IPS-15b (cell line): ENCODE measurements around the gene RANBP1.
A peak's percentile ranks its signal among the peaks of the same experiment; 100 is the strongest.

Experiments used
- H3K27me3 ChIP-seq: one replicate; pipeline ENCODE4 v1.6.1; 2013; ENCODE audit warnings: low read length; ENCODE audit not compliant: control insufficient read depth, insufficient read depth
- H3K36me3 ChIP-seq: one replicate; pipeline ENCODE4 v1.6.1; 2013; ENCODE audit warnings: low read length; ENCODE audit not compliant: control insufficient read depth, insufficient read depth
- H3K4me1 ChIP-seq: one replicate; pipeline ENCODE4 v1.6.1; 2013; ENCODE audit warnings: mild to moderate bottlenecking, low read length; ENCODE audit not compliant: control insufficient read depth, insufficient read depth
- H3K4me3 ChIP-seq: one replicate; pipeline ENCODE4 v1.5.1; 2013; ENCODE audit warnings: low read depth, low read length
- H3K9ac ChIP-seq: one replicate; pipeline ENCODE4 v1.6.1; 2013; ENCODE audit warnings: low read depth, mild to moderate bottlenecking, low read length
- H3K9me3 ChIP-seq: one replicate; pipeline ENCODE4 v1.6.1; 2013; ENCODE audit warnings: mild to moderate bottlenecking, low read length; ENCODE audit not compliant: control insufficient read depth, insufficient read depth

RANBP1 gene

DNA sequence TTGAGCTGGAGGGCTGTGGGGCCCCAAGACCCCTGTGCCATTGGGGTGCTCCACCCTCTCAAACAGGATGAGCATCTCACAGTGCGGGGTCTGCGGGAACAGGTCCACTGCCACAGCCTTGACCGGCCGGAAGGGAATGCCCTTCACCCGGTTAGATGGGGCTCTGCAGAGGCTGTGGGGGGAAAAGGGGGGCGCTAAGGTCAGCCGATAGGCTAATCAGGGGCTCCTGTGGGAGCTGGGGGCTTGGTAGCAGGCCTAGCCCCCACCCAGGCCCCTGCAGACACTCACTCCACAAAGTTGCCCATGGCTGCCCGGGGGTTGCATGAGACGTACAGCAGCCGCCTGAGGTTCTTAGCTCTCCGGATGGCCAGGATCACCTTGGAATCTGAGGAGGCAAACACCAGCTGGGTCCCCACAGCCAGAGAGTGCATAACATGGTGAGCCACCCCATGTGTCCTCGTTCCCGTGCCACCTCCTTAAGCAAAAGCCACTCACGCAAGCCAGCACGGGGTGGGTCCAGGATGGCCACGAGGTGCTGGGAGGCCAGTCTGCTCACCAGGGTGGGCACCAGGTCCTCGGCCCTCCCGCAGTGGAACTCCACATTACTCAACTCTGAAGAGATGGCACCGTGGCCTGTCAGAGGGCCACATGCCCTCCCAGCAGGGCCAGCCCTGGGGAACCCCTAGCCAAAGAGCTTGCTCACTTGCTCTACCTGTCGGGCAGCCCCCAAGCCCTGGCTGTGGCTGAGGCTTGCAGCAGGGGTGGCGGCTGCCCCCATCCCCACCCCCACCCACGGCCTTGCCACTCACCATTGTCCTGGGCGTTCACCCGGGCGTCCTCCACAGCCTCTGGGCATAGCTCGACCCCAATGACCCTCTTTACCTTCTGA lies 3.0 kb upstream of the RANBP1 start:
- H3K27me3 ChIP-seq: no peaks in the 10 kb centered on the region
- no peak overlapping the region for H3K4me3 ChIP-seq
- no peak overlapping the region for H3K9ac ChIP-seq
- H3K9me3 ChIP-seq: no peaks in the 10 kb centered on the region
- no peaks in the 10 kb centered on the region for H3K4me1 ChIP-seq
- H3K36me3 ChIP-seq: peaks cover 71% of the 10 kb centered on the region

- Histone ChIP-seq H3K36me3 (peaks cover 66% of the 10 kb centered on the region), H3K4me1 (no peaks in the 10 kb centered on the region), H3K9me3 (no peaks in the 10 kb centered on the region), H3K9ac (no peak overlapping the region), H3K4me3 (no peak overlapping the region), H3K27me3 (no peaks in the 10 kb centered on the region)
Observed at GRCh38 chr22:20113551-20114310, 2.2 kb upstream of the RANBP1 start.

DNA sequence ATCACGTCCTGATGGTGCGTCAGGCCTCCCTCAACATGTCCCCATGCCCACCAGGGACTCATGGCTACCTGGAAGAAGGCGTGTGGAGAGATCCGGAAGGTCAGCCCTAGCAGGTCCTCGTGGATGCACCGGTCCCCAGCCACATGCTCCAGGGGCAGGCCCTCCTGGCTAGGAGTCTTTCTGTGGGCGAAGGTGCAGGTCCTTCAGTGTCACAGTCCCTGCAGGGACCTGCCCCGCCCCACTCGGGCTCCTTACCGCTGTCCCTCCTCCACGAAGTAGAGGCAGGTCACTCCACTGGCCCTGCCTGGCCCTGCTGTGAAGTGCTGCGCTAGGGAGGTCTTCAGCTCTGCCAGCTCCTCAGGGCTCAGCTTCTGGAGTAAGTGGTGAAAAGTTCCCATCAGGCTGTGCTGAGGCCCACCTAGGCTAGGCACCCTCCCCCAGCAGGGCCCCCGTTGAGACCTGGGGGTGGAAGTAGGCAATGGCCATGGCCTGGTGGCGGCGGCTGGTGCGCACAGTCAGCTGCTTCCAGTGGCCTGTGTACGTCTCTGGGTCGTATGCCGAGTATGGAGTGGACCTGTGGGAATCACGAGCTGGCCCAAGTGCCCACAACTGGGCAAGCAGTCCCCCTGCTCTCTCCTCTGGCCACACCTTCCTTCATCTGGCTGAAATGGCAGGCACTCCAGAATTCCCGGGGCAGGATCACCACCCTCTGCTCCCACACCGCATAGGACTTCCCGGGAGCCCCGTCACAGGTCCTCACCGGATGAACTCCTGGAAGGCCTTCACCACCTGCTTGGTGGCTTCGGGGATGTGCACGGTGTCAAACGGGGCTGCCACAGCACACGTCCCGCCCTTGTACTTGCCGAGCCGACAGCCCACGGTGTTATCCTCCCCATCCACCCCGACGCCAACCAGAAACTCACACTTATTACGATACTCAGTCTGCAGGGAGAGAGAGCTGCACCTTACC lies 1.1 kb upstream of the RANBP1 start:
- H3K9ac ChIP-seq: no peak overlapping the region
- H3K36me3 ChIP-seq: peaks cover 64% of the 10 kb centered on the region

GRCh38 chr22:20116376-20116950 lies 559 bp downstream of the RANBP1 start:
- no peaks in the 10 kb centered on the region for H3K9me3 ChIP-seq
- H3K4me1 ChIP-seq: peaks cover 2% of the 10 kb centered on the region
- peak overlapping the region; percentile 91 for H3K4me3 ChIP-seq
- H3K36me3 ChIP-seq: peaks cover 71% of the 10 kb centered on the region
- H3K9ac ChIP-seq: peak overlapping the region; percentile 93
- no peaks in the 10 kb centered on the region for H3K27me3 ChIP-seq

More for the DNA sequence above, 1.1 kb upstream of the RANBP1 start:
- Histone ChIP-seq H3K4me1 (no peaks in the 10 kb centered on the region), H3K9me3 (no peaks in the 10 kb centered on the region), H3K27me3 (no peaks in the 10 kb centered on the region), H3K4me3 (no peak overlapping the region)

DNA sequence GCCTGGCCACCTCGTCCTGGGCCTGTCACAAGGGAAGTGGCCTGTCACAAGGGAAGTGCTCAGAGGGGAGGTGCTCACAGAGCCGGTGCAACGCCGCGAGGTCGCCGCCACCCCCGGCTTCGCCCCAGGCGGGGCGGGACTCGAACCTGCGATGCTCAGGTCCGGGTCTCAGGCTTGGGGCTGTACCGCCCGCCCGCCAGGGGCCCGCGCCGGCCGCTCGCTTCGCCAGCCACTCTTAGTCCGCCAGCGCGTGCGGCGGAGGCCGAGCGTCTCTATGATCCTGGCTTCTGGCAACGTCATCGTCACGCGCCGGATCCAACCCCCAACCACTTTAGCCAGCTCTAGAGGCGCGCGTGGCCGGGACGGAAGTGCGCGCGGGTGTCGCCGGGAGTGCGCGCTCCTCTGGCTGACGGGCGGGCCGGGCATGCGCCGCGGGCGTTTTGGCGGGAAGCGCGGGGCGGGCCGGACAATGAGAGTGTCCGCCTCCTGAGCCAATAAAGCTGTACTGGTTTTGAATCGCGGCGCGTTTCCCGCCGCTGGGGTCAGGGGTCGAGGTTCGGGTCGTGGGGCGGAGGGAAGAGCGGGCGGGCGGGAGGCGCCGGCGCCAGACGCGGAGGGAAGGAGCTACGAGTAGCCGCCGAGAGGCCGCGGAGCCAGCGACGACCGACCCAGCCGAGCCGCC lies 1.2 kb downstream of the RANBP1 start, which contains the start of gene TRMT2A:
Gene TRMT2A, minus strand, starts transcription at position 276 of the 682 bp plus-strand sequence. CDS start 320 bp downstream, outside the sequence.
- Histone ChIP-seq H3K9me3 (no peaks in the 10 kb centered on the region), H3K4me1 (peaks cover 2% of the 10 kb centered on the region), H3K4me3 (peak within 1 kb of the TSS; percentile 91), H3K9ac (peak within 1 kb of the TSS; percentile 99), H3K36me3 (peaks cover 70% of the 10 kb centered on the region), H3K27me3 (no peaks in the 10 kb centered on the region)

DNA sequence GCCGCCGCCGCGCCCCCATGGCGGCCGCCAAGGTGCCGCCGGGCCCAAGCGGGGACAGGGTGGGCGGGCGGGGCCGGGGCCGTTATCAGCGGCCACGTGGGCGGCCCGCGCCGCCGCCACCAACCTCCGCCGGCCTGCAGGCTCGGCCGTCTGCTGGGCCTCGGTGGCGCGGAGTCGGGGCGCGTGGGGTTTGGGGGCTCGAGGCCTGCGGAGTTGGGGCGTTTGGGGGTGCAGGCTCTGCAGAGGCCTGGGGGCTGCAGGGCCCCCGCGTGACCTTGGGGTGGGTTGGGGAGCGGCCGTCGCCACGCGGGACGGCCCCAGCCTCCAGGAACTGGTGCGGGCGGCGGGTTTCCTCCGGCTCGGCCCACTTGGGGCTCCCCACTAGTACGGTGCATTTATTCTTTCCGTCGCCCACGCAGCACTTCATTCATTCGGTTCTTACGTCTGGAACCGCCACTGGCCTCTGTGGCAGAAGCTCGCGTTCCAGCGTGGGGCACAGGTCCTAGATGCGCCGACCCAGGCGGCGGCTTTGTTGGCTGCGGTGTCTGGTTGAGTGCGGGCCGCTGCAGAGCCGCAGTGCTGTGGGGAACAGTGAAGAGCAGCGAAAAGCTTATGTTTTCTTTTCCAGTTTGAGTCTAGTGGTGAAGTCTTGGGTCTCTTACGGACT lies 1.9 kb downstream of the RANBP1 start:
- Histone ChIP-seq H3K27me3 (no peaks in the 10 kb centered on the region), H3K36me3 (peaks cover 67% of the 10 kb centered on the region), H3K9me3 (no peaks in the 10 kb centered on the region), H3K4me3 (peak overlapping the region; percentile 86), H3K4me1 (peaks cover 2% of the 10 kb centered on the region), H3K9ac (peak overlapping the region; percentile 99)

DNA sequence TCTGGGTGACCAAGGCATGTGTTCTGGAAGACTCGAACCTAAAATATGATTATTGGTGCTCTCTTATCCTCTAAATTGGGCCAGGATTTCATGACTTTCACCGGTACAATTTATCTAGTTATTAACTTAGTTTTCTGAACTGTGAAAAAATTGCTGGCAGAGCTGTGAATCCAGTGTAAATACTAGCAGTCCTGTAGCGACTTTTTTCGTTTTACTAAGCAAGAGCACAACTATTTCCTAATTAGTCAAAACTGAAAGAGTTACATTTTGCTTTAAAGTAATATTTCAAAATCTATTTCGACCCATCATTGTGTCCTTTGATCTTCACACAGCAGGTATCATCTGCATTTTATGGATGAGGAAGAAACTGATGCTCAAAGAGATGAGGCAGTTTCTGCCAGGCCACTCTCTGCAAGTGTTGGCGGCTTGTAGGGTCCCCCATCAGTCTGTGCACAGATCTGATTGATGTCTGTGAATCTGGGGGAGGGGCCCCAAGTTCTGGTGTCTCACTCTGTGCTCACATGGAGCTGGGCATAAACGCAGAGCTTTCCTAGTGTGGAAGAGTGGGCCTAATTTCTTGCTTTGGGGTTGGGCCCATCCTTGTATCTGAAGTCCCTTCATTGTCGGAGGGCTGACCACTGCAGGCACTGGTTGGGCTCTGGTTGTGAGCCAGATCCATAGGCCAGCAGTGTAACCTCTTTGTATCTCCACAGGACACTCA lies 2.6 kb downstream of the RANBP1 start:
- H3K9ac ChIP-seq: peak overlapping the region; percentile 99
- H3K9me3 ChIP-seq: no peaks in the 10 kb centered on the region
- peaks cover 64% of the 10 kb centered on the region for H3K36me3 ChIP-seq
- peaks cover 2% of the 10 kb centered on the region for H3K4me1 ChIP-seq
- H3K27me3 ChIP-seq: no peaks in the 10 kb centered on the region
- peak overlapping the region; percentile 86 for H3K4me3 ChIP-seq

GRCh38 chr22:20121856-20122415 lies 6.0 kb downstream of the RANBP1 start:
- Histone ChIP-seq H3K4me1 (peaks cover 2% of the 10 kb centered on the region), H3K27me3 (no peaks in the 10 kb centered on the region), H3K9ac (peak overlapping the region; percentile 54), H3K4me3 (no peak overlapping the region), H3K9me3 (no peaks in the 10 kb centered on the region), H3K36me3 (peaks cover 72% of the 10 kb centered on the region)

DNA sequence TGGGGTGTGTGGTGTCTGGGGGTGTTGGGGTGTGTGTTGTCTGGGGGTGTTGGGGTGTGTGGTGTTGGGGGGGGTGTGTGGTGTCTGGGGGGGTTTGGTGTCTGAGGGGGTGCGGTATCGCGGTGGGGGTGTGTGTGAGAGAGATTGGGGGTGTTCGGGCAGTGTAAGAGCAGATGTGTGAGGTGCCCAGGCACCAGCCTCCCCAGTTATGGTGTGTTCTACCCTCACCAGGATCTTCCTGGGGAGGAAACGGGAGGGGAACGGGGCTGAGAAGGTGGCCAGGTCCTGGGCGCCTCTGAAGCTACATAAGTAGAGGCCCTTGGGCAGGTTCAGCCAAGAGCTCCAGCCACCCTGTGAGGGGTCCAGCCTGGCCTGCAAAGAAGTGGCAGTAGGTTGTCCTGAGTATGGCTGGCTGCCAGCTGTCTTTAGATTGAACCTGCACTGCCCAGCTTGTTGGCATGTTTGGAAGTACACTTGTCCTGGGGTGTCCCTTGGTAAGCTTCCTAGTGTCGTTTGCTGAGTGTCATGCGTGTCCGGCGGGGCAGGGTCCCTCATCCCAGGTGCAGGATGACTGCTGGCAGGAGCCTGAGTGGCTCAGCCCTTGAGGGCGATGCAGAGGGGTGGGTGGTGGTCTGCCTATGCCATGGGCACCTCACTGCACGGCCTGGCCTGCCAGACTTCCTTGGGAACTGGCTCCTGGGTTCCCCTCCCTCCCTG lies 7.6 kb downstream of the RANBP1 start:
- peak overlapping the region; percentile 37 for H3K9ac ChIP-seq
- H3K36me3 ChIP-seq: peaks cover 76% of the 10 kb centered on the region
- peaks cover 2% of the 10 kb centered on the region for H3K4me1 ChIP-seq
- no peaks in the 10 kb centered on the region for H3K27me3 ChIP-seq
- H3K4me3 ChIP-seq: no peak overlapping the region
- H3K9me3 ChIP-seq: no peaks in the 10 kb centered on the region
